ENCODE measurements around the gene TREML2. TPM values are rescaled to one million over a fixed set of nuclear protein-coding genes. Genes with fewer than 3 reads are reported as not detected.
A peak's percentile ranks its signal among the peaks of the same experiment; 100 is the strongest.

The TREML2 gene, protein sequence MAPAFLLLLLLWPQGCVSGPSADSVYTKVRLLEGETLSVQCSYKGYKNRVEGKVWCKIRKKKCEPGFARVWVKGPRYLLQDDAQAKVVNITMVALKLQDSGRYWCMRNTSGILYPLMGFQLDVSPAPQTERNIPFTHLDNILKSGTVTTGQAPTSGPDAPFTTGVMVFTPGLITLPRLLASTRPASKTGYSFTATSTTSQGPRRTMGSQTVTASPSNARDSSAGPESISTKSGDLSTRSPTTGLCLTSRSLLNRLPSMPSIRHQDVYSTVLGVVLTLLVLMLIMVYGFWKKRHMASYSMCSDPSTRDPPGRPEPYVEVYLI
- polyA plus RNA-seq (2013, experiment 1 of 2): not detected
- 0.01 TPM for polyA plus RNA-seq (2013, experiment 2 of 2)

DNA sequence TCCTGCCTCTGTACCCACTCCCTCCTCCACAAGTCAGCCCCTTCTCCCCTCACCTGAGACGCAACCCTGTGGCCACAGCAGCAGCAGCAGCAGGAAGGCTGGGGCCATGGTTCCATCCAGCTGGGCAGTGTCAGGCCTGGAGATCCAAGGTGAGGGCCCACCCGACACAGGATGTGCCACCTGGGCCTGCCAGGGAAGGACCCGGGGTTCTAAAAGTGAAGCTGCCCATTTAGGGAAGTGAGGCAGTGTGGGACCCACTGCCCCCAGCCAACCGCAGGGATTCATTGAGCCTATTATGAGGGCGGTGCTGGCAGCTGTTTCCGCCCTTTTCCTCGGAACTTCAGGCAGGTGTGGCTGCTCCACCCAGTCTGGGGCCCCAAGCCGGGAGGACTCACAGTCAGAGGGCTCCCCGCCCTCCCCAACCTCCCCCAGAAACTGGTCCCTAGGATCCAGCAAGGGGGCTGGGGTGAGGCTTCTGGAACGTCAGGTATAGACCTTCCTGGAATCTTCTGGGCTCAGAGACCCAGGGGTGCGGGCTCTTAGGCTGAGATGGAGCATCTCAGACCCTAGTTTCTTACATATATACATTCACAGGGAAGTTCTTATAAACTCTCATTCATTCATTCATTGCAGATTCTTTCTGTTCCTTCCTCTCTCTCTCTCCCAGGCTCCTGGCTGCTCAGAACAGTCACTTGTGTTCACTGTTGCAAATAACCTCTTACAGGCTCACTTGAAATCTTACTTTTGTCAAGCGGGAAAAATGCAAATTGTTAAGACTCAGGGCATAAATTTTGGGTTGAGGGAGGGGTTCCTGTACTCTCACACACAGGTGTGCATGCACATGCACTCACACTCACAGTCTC is at the start of gene TREML2:
Gene TREML2, minus strand, starts transcription at position 249 of the 863 bp plus-strand sequence. Its CDS starts 141 bp downstream, at position 108.
- no peaks in the 10 kb centered on the region for H3K36me3 ChIP-seq (ENCODE audit: control insufficient read depth in 1 of 2, insufficient read depth in 2 of 2, low read depth in 1 of 2, low read length in 2 of 2)
- peaks cover 0 to 29% of the 10 kb centered on the region in 2 experiments for H3K27me3 ChIP-seq (ENCODE audit: control insufficient read depth in 1 of 2, insufficient read depth in 1 of 2, low read length in 2 of 2)
- H3K18ac ChIP-seq (ENCODE audit: low read depth in 1 of 2, low read length in 2 of 2): no peak within 1 kb of the TSS
- no peak within 1 kb of the TSS for H3K27ac ChIP-seq (ENCODE audit: low read length, poor library complexity, severe bottlenecking)
- peak within 1 kb of the TSS; percentile 4 for H2BK15ac ChIP-seq (ENCODE audit: low read depth, poor library complexity, severe bottlenecking)
- DNase-seq: no peak
- no peak within 1 kb of the TSS for H2AFZ ChIP-seq (ENCODE audit: low read depth, low read length)
- H3K4ac ChIP-seq (ENCODE audit: low read depth in 1 of 2, low read length in 2 of 2): no peak within 1 kb of the TSS
- no peak within 1 kb of the TSS for H3K23ac ChIP-seq (ENCODE audit: low read length in 2 of 2)
- H2AK5ac ChIP-seq (ENCODE audit: low read length, severe bottlenecking): no peak within 1 kb of the TSS
- WGBS: 76% methylated on average over 12 of the region's 12 CpGs
- no peaks in the 10 kb centered on the region for H3K79me1 ChIP-seq (replicated peaks; ENCODE audit: low read length, poor library complexity, severe bottlenecking)
- H2BK5ac ChIP-seq (ENCODE audit: low read depth, low read length, poor library complexity, severe bottlenecking): no peak within 1 kb of the TSS
- H4K91ac ChIP-seq (ENCODE audit: low read length): peak within 1 kb of the TSS; percentile 11
- H2BK120ac ChIP-seq (ENCODE audit: low read depth, low read length): no peak within 1 kb of the TSS
- H3K9ac ChIP-seq (ENCODE audit: low read length): no peak within 1 kb of the TSS
- no peaks in the 10 kb centered on the region for H3K9me3 ChIP-seq (ENCODE audit: control insufficient read depth, low read length)
- H4K8ac ChIP-seq (ENCODE audit: low read length): no peak within 1 kb of the TSS
- no peak within 1 kb of the TSS for H3K4me2 ChIP-seq (ENCODE audit: low read length, poor library complexity, severe bottlenecking)
- no peaks in the 10 kb centered on the region for H3K4me1 ChIP-seq (ENCODE audit: control insufficient read depth, insufficient read depth, low read depth, low read length)
- no peak within 1 kb of the TSS for H2BK12ac ChIP-seq (ENCODE audit: low read length in 2 of 2)
- no peak within 1 kb of the TSS for H3K14ac ChIP-seq (ENCODE audit: low read length in 2 of 2)
- no peak within 1 kb of the TSS for H3K4me3 ChIP-seq (ENCODE audit: insufficient read depth in 1 of 2, low read depth in 1 of 2, low read length in 2 of 2)

DNA sequence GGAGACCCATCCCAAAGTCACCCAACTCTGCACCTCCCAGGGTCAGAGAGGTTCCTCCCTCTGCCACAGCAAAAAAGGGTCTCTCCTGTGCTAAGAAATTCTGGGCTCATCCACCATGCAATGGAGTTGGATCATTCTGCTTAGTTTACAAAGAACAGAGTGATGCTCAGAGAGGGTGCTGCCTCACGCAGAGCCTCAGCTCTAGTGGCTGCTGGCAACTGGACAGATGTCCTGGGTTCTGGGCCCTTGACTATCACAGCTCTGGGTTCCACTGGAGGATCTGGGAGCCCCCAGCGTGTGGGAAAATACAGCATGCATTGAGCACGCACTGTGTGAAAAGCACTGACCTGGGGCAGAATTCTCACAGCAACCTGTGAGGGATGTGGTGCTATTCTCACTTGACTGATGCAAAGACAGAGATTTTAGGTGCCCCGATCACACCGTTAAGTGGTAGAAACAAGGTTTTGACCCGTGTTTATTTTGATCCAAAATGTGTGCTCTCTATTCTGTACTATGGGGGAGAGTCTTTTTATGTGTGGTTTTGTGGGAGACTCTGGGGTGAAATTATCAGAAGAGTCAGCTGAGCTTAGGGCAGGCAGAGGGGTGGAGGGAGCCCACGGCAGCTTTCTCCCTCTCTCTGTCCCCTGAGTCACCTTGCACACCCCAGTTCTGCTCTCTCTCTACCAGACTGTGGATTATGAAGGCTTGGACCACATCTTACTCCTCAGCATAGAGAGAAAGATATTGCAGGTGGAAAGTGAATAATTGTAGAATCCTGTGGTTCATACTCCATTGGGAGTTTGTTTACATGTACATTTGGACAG is 47.1 kb upstream of the TREML2 start:
- H3K4me3 ChIP-seq (ENCODE audit: insufficient read depth in 1 of 2, low read depth in 1 of 2, low read length in 2 of 2): peak overlapping the region in 1 of 2 experiments; percentile 32
- H3K23ac ChIP-seq (ENCODE audit: low read length in 2 of 2): no peak overlapping the region
- H3K4me2 ChIP-seq (ENCODE audit: low read length, poor library complexity, severe bottlenecking): no peak overlapping the region
- peaks cover 5 to 19% of the 10 kb centered on the region in 2 experiments for H3K27me3 ChIP-seq (ENCODE audit: control insufficient read depth in 1 of 2, insufficient read depth in 1 of 2, low read length in 2 of 2)
- no peak overlapping the region for H3K14ac ChIP-seq (ENCODE audit: low read length in 2 of 2)
- no peaks in the 10 kb centered on the region for H3K4me1 ChIP-seq (ENCODE audit: control insufficient read depth, insufficient read depth, low read depth, low read length)
- H3K79me1 ChIP-seq (replicated peaks; ENCODE audit: low read length, poor library complexity, severe bottlenecking): no peaks in the 10 kb centered on the region
- no peak overlapping the region for H2BK5ac ChIP-seq (ENCODE audit: low read depth, low read length, poor library complexity, severe bottlenecking)
- H3K9me3 ChIP-seq (ENCODE audit: control insufficient read depth, low read length): no peaks in the 10 kb centered on the region
- no peak overlapping the region for H3K18ac ChIP-seq (ENCODE audit: low read depth in 1 of 2, low read length in 2 of 2)
- H2BK12ac ChIP-seq (ENCODE audit: low read length in 2 of 2): no peak overlapping the region
- H4K8ac ChIP-seq (ENCODE audit: low read length): no peak overlapping the region
- H3K9ac ChIP-seq (ENCODE audit: low read length): no peak overlapping the region
- no peak overlapping the region for H2AFZ ChIP-seq (ENCODE audit: low read depth, low read length)
- 79% methylated on average over 6 of the region's 7 CpGs for WGBS
- no peak overlapping the region for H3K27ac ChIP-seq (ENCODE audit: low read length, poor library complexity, severe bottlenecking)
- no peak overlapping the region for H3K4ac ChIP-seq (ENCODE audit: low read depth in 1 of 2, low read length in 2 of 2)
- no peak overlapping the region for H4K91ac ChIP-seq (ENCODE audit: low read length)
- no peak overlapping the region for H2AK5ac ChIP-seq (ENCODE audit: low read length, severe bottlenecking)
- H2BK120ac ChIP-seq (ENCODE audit: low read depth, low read length): no peak overlapping the region
- no peak overlapping the region for H2BK15ac ChIP-seq (ENCODE audit: low read depth, poor library complexity, severe bottlenecking)
- DNase-seq: no peak
- H3K36me3 ChIP-seq (ENCODE audit: control insufficient read depth in 1 of 2, insufficient read depth in 2 of 2, low read depth in 1 of 2, low read length in 2 of 2): no peaks in the 10 kb centered on the region

DNA sequence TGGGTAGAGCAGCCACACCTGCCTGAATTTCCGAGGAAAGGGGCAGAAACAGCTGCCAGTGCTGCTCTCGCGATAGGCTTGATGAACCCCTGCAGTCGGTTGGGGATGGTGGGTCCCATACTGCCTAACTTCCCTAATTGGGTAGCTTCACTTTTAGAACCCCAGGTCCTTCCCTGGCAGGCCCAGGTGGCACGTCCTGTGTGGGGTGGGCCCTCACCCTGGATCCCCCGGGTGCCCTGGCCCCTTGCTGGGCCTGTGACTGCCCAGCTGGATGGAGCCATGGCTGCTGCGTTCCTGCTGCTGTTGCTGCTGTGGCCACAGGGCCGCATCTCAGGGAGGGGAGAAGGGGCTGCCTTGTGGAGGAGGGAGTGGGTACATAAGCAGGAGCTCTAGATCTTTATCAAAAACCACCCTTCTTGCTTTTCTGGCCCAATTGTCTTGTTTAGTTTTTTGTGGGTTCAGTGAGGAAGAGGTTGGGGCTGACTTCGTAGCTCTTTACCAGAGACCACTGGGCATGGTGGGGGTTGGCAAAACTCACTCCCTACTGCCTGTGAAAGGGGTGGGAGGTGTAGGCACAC is 46.4 kb upstream of the TREML2 start:
- Histone ChIP-seq H2AK5ac (ENCODE audit: low read length, severe bottlenecking) (no peak overlapping the region), H3K27ac (ENCODE audit: low read length, poor library complexity, severe bottlenecking) (no peak overlapping the region), H3K27me3 (ENCODE audit: control insufficient read depth in 1 of 2, insufficient read depth in 1 of 2, low read length in 2 of 2) (peaks cover 5 to 13% of the 10 kb centered on the region in 2 experiments), H3K4me2 (ENCODE audit: low read length, poor library complexity, severe bottlenecking) (no peak overlapping the region), H3K36me3 (ENCODE audit: control insufficient read depth in 1 of 2, insufficient read depth in 2 of 2, low read depth in 1 of 2, low read length in 2 of 2) (no peaks in the 10 kb centered on the region), H3K4me1 (ENCODE audit: control insufficient read depth, insufficient read depth, low read depth, low read length) (no peaks in the 10 kb centered on the region), H2BK120ac (ENCODE audit: low read depth, low read length) (no peak overlapping the region), H3K4ac (ENCODE audit: low read depth in 1 of 2, low read length in 2 of 2) (no peak overlapping the region), H2AFZ (ENCODE audit: low read depth, low read length) (no peak overlapping the region), H3K4me3 (ENCODE audit: insufficient read depth in 1 of 2, low read depth in 1 of 2, low read length in 2 of 2) (no peak overlapping the region), H3K79me1 (replicated peaks; ENCODE audit: low read length, poor library complexity, severe bottlenecking) (no peaks in the 10 kb centered on the region), H3K9me3 (ENCODE audit: control insufficient read depth, low read length) (no peaks in the 10 kb centered on the region), H2BK5ac (ENCODE audit: low read depth, low read length, poor library complexity, severe bottlenecking) (no peak overlapping the region), H3K14ac (ENCODE audit: low read length in 2 of 2) (no peak overlapping the region), H2BK12ac (ENCODE audit: low read length in 2 of 2) (no peak overlapping the region), H2BK15ac (ENCODE audit: low read depth, poor library complexity, severe bottlenecking) (no peak overlapping the region), H4K8ac (ENCODE audit: low read length) (no peak overlapping the region), H3K23ac (ENCODE audit: low read length in 2 of 2) (no peak overlapping the region), H3K9ac (ENCODE audit: low read length) (no peak overlapping the region), H4K91ac (ENCODE audit: low read length) (no peak overlapping the region), H3K18ac (ENCODE audit: low read depth in 1 of 2, low read length in 2 of 2) (no peak overlapping the region)
- WGBS: 73% methylated on average over 8 of the region's 9 CpGs
- no peak for DNase-seq

Data from mesenchymal stem cell (in vitro differentiated cells and primary cell).